NCI-H2081 (cell line): ENCODE data around the gene ELMOD1.

Experiments
- DNase-seq, 2 experiments: peaks; one replicate each; lab custom pipeline; 2025; lab: John Stamatoyannopoulos, UW

Gene ELMOD1

DNA sequence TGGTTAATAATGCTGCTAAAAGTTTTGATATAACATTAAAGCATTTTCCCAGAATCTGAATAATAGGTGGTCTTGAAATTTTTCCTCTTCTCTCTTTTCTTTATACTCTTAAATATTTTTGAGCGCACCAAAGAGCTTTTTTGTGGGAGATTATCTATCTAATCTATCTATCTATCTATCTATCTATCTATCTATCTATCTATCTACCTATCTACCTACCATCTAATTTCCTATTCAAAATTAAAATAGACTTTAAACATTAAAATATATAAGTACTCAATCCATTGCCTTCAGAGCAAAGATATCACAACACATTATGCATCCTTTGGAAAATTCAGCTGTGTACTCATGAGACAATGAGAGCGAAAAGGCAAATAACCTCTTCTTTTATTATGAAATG lies 55.8 kb downstream of the ELMOD1 start:
- no peak for DNase-seq

GRCh38 chr11:107648242-107648641 lies 57.3 kb downstream of the ELMOD1 start:
- DNase-seq: no peak

DNA sequence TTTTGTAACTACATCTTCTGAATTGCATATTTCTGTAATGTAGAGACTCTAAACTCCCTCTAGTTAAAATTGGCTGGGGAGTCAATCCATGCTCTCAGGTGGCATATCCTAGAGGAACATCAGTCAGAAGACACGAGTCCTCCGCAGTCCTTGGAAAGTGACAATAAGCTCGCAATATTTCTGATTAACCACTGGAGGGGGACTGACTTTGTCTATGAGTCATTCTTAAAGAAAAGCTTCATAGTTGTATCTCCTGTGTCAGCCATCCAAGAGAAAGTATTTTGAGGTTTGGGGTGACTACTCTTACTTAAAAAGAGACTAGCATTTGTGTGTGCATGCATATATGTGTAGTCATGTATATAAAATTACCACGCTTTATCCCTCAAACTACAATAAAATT lies 60.7 kb downstream of the ELMOD1 start:
- no peak for DNase-seq

GRCh38 chr11:107653076-107653475 lies 62.1 kb downstream of the ELMOD1 start:
- no peak for DNase-seq

- DNase-seq: no peak
Observed at GRCh38 chr11:107655602-107656001, 64.7 kb downstream of the ELMOD1 start.

DNA sequence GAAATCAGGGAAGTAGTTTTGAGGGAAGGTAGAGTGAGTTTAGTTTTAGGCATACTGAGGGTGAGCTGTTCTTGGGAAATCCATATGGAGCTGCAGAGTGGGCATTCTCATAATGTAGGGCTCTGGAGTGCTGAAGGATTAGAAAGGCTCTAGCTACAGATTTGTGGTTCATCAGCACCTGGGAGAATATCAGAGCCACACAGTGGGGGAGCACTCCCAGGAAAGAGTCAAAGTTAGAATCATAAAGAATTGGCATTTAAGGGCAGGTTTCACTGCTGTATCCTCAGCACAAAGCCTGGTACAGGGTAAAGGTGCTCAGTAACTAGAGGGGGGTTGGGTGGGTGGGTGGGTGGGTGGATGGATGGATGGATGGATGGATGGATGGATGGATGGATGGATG lies 68.4 kb downstream of the ELMOD1 start:
- no peak for DNase-seq

DNA sequence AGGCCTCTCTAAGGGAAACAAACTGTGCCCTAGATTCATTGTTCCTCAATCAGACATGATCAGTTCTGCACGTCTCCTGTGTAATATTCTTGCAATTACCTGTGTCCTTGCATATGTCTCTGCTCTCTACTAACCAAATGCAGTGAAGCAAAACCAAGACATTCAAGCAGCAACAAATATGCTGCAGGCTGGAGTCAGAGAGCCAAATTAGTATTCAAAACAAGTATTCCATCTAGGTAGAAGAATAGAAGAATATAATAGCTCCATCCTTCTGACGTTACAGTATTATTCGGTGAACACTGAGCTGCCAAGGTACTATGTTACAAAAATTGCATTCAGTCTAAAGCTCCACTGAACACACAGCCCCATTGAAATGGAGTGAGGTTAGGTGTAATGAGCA lies 69.1 kb downstream of the ELMOD1 start:
- DNase-seq: no peak

DNA sequence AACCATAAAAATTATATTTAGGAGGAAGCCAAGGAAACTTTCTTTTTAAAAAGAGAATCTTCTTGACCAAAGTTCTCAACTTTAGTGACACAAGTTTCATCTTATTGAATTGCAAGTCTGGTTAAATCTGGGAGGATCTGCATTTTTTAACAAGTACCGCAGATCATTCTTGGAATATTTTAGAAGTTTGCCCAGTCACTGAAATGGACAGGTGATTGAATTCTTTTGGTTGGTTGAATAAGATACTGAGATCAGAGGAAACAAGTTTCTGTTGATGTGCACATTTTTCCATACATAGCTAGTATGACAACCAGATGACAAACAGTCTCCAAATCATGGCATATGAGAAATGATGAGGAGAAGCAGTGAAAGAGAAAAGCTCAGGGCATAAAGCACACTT lies 70.7 kb downstream of the ELMOD1 start:
- no peak for DNase-seq

DNA sequence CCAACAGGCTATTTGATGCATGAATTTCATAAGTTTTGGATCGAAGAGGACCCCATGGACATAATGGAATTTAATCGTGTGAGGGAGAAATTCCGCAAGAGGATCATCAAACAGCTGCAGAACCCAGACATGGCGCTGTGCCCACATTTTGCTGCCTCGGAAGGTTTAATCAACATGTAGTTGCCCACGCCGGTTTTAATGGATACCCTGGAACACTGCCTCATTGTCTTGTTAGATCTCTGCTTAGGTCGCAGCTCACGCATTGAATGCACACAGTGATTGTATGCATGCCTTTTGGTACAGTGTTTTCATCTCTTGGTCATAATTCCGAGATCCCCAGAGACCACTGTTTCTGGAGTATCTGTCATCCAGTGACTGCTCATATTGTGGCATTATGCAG lies 74.1 kb downstream of the ELMOD1 start:
- DNase-seq: peak in 1 of 2 experiments; percentile 22

DNA sequence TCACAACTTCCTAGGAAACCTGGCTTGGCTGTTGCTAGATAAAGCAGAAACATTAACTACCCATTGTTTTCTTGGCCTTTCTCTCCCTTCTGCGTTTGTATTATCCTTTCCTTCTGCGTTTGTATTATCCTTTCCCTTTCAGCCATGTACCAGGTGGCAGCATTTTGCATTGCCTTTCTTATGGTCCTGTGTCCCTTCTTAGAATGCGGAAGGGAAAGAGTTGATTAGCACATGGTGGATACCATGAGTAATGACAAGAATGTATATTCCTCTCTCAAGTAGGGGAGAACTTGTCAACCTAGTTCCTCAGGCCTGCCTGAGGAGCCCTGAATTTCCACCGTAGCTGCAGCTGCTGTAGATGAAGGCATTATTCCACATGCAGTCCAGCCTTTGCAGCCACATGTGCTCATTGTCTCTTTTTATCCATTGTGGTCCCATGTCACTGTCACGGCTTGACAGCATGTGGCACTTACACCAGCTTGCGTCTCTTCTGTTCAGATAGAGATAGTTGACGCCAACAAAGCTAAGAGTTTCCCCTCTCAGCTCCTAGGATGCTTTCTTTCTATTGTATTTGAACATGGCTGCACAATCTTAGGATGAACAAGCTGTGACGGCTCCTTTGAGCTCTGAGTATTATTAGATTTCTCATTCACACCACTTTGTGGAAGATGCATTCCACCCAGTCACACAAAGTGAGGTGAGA lies 76.1 kb downstream of the ELMOD1 start:
- DNase-seq: no peak

DNA sequence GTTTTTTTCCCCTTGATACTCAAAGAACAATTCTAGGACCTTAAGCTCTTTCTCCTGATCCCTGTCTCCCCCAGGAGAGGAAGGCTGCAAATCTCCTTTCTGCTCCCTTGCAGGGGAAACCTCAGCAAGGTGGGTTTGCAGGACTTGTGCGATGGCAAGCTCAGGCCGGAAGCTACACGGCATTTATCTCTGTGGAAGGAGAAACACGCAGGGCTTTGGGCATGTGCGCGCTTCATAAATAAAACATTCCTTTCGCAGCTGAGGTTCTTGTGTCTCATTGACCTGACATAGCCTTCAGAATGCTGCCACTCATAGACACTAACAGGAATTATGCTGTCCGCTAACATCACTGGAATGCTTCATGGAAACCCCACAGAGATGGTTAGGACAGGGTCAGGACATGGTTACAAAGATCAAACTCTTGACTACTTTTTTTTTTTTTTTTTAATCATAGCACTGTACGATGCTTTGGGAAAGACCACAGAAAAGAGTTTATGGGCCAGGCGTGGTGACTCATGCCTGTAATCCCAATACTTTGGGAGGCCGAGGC lies 78.3 kb downstream of the ELMOD1 start:
- no peak for DNase-seq

DNA sequence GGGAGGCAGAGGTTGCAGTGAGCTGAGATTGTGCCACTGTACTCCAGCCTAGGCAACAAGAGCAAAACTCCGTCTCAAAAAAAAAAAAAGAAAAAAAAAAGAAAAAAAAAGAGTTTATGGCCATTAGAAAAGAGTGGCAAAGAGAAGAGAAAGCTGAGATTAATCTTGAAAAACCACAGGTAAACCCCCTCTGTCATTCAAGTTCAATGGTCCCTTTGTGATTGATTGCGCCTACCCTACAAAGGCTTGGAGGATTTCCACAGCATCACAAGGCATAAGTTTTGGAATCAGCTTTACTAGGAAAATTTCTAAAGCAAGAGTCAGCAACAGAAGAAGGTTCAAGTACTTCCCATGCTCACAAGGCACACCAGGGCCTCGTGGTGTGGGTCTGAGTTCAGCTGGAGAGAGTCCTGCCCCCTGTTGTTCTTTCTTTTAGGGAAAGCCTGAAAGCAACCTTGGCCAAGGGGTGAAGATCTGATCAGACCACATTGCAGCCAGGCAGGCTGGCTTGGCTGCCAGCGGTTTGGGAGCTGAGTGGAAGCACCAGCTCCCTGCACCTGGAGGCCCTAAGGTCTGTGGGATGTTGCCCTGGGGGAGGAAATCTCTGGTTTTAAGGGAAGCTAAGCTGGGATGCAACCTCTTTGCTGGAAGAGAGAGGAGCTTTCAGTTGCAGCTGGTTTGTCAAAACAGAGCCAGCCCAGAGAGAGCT lies 79.1 kb downstream of the ELMOD1 start:
- no peak for DNase-seq

- DNase-seq: no peak
Observed at GRCh38 chr11:107675902-107676301, 85.0 kb downstream of the ELMOD1 start.

- DNase-seq: no peak
Observed at GRCh38 chr11:107676336-107677057, 85.5 kb downstream of the ELMOD1 start.

GRCh38 chr11:107677924-107678631 lies 87.1 kb downstream of the ELMOD1 start:
- no peak for DNase-seq

DNA sequence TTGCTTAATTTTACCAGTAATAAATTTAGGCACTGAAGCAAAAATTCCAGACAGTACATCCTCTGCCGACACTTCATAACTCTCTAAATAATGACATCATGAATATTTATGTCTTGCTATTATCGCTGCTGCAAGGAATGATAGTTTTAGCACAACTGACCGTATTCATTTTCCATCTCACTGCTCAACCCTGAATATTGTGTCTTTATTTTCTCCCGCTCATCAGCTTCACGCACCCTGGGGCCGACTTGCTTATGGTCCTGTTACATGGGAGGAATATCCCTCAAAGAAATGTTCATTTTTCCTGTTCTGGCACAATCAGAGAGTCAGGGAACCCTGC lies 87.7 kb downstream of the ELMOD1 start:
- DNase-seq: no peak

DNA sequence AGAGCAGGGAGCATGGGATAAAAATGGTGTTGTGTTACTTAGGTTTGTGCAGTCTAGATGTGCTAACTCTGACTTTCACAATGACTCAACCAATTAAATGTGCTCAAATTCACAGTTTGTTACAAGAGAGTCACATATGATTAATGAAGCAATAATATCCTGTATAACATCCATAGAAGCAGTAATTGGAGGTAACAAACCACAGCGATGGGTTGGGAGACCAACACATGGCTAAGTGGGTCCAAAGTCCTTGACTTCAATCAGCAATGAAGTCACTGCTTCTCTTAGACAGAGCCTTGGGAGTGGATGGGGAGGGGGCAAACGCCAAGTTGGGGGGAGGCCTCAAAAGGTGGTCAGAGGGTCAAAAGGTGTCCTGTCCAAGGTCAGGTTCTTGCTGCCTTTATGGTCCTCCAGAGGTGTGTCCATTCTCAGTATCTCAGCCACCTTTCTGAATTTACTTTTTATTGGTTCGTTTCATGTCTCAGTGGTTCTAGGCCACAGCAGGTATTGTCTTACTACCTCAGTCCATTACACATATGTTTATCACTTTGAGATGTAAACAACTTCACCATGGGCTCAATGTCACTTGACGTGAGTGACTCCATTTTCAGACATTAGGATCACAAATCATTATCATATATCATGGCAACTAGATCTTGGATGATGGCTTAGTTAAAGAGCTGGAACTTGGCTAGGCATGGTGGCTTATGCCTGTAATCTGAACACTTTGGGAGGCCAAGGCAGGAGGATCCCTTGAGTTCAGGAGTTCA lies 88.5 kb downstream of the ELMOD1 start:
- no peak for DNase-seq

DNA sequence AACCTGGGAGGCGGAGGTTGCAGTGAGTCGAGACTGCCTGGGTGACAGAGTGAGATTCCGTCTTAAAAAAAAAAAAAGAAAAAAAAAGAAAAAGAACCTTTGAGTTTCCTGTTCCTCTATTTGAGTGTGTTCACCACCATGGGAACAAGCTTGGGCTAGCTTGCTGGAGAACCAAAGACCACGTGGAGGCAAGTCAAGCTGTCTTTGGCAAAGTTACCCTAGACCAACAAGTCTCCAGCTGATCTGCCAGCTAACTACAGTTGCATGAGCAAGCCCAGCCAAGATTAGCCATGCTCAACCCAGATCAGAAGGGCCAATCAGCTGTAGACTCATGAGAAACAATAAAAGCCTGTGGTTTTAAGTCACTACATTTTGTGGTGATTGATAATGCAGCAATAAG lies 91.2 kb downstream of the ELMOD1 start:
- DNase-seq: no peak

DNA sequence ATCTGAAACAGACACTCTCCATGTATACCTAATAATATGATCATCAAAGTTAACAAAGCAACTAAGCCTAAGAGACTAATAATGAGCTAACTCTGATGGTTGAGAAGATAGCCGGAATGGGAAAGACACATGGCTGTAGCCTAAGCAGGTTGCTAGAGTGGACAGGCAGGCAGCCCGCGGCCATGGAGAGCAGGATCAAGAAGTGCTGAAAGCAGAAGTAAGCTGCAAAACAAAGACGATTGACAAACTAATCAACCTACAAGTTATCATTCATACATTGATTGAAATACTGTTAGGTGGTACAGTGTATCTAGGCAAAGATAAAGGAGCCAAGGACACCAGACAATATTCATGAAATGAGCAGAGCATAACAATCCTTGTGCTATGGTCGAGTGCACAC lies 91.6 kb downstream of the ELMOD1 start:
- DNase-seq: no peak

DNA sequence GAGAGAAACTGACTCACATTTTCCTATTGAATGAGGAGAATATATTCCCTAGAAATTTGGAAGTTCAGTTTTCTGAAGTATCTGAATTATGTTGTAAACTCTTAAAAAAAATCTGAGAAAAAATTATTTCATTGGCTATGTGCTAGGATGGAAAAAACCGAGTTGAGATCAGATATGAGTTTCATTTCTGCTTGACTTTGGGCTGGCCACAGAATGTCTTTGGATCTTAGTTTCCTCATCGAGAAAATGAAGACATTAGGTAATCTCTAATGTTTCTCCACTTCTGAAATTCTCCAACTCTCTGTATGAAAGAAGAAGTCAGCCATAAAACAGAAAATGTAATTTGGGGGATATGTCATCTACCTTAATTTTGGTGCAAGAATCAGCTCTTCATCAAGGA lies 92.1 kb downstream of the ELMOD1 start:
- DNase-seq: no peak

GRCh38 chr11:107683807-107684206 lies 92.9 kb downstream of the ELMOD1 start:
- no peak for DNase-seq
